ENCODE results near the gene POLD4. TPM values are rescaled to one million over a fixed set of nuclear protein-coding genes. Genes with fewer than 3 reads are reported as not detected.

Gene POLD4
- total RNA-seq = 123 and 166 TPM in 2 replicates

GRCh38 chr11:67353317-67354074 is at the start of gene POLD4:
Gene POLD4 (minus strand): TSS chr11:67353546. CDS start chr11:67353399, 147 bp downstream.

GRCh38 chr11:67401495-67402191 is 48.3 kb upstream of the POLD4 start, which contains the start of gene PPP1CA:
Gene PPP1CA (minus strand): TSS chr11:67401858. CDS start chr11:67401782, 76 bp downstream.

GRCh38 chr11:67391304-67392182 is 38.2 kb upstream of the POLD4 start, which contains the start of gene RAD9A:
Gene RAD9A (plus strand): TSS chr11:67391986. CDS start chr11:67392045, 59 bp downstream.

DNA sequence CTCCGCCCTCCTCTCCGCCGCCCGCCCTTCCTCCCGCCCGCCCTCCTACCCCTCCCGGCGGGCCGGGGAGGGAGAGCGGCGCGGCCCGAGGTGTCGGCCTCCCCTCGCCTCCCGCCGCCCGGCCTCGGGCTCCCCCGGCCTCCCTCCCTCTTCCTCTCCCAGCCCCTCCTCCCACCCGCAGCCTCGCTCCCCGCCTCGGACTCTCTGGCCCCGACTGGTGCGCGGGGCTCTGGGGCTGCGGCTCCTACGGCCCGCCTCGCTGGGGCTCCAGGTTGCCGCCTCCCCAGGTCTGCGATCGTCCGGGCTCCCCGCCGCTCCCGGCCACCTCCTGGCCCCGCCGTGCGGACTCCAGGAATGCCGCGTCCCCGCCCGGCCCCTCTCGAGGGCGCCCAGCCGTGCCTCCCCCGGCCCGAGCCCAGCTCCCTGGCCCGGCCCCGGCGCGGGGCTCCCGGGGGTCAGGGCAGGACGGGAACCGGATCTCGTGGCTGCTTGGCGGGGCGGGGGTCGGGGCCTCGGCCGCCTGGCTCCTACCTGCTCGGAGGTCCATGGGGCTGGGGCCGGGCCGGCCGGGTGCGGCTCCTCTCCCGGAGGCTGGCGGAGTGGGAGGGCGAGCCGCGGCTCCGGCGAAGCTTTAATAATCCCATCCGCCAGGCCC is 19.8 kb upstream of the POLD4 start, which contains the start of gene CLCF1:
CLCF1 (minus strand) TSS at position 606 of the 655 bp plus-strand sequence; CDS start at position 547, 59 bp downstream.

GRCh38 chr11:67303132-67303834 is 50.1 kb downstream of the POLD4 start, which contains the start of gene SSH3:
Gene SSH3 (plus strand): TSS chr11:67303530. CDS start chr11:67303626, 96 bp downstream.

Other genes with a start within 250 kb of the POLD4 start
- 22.2 and 22.5 TPM in 2 replicates for gene KDM2A, start 234.3 kb downstream of the POLD4 start, total RNA-seq
- gene GRK2, start 87.1 kb downstream of the POLD4 start, total RNA-seq = 39.5 and 46.4 TPM in 2 replicates
- gene ANKRD13D, start 64.2 kb downstream of the POLD4 start, total RNA-seq = 30.8 and 31.9 TPM in 2 replicates
- gene SSH3, start 50.0 kb downstream of the POLD4 start, total RNA-seq = 11.5 and 16.7 TPM in 2 replicates
- 6.3 and 11.2 TPM in 2 replicates for gene CLCF1, start 20.1 kb upstream of the POLD4 start, total RNA-seq
- gene RAD9A, start 38.4 kb upstream of the POLD4 start, total RNA-seq = 3.0 and 6.1 TPM in 2 replicates
- gene PPP1CA, start 48.3 kb upstream of the POLD4 start, total RNA-seq = 306 and 335 TPM in 2 replicates
- gene TBC1D10C, start 50.5 kb upstream of the POLD4 start, total RNA-seq = not detected in 2 replicates
- gene CARNS1, start 62.1 kb upstream of the POLD4 start, total RNA-seq = 0.86 TPM in 1 of 2 replicates, not detected in the other
- gene RPS6KB2, start 74.9 kb upstream of the POLD4 start, total RNA-seq = 64.0 and 77.3 TPM in 2 replicates
- gene PTPRCAP, start 84.1 kb upstream of the POLD4 start, total RNA-seq = 0.89 TPM in 1 of 2 replicates, not detected in the other
- gene CORO1B, start 89.9 kb upstream of the POLD4 start, total RNA-seq = 109 and 128 TPM in 2 replicates
- gene GPR152, start 99.2 kb upstream of the POLD4 start, total RNA-seq = not detected in 2 replicates
- not detected in 2 replicates for gene CABP4, start 101.8 kb upstream of the POLD4 start, total RNA-seq
- 27.4 and 56.9 TPM in 2 replicates for gene TMEM134, start 115.7 kb upstream of the POLD4 start, total RNA-seq
- 63.6 and 75.2 TPM in 2 replicates for gene AIP, start 129.5 kb upstream of the POLD4 start, total RNA-seq
- gene PITPNM1, start 151.8 kb upstream of the POLD4 start, total RNA-seq = 29.2 and 30.3 TPM in 2 replicates
- gene CDK2AP2, start 154.6 kb upstream of the POLD4 start, total RNA-seq = 41.2 and 48.4 TPM in 2 replicates
- gene CABP2, start 169.9 kb upstream of the POLD4 start, total RNA-seq = not detected in 2 replicates
- gene GSTP1, start 230.3 kb upstream of the POLD4 start, total RNA-seq = 1,006 and 1,636 TPM in 2 replicates

All from myometrial cell (primary cell).